Measurements from ENCODE around the gene NECAB2.

Gene NECAB2

DNA sequence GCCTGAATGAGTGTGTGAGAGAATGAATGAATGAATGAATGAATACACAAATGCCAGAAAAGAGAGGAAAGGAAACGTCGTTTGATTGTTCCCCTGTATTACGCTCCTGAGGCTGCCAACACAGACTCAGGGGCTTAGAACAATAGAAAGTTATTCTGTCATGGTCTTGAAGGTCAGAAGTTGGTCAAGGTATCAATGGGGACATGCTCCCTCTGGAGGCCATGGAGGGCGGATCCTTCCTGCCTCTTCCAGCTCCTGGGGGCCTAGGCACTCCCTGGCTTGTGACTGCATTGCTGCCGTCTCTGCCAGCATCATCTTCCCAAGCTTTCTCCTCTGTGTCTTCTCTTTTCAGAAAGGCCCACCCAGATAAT is 76.1 kb downstream of the NECAB2 start:
- TF ChIP-seq, protein P1, sequence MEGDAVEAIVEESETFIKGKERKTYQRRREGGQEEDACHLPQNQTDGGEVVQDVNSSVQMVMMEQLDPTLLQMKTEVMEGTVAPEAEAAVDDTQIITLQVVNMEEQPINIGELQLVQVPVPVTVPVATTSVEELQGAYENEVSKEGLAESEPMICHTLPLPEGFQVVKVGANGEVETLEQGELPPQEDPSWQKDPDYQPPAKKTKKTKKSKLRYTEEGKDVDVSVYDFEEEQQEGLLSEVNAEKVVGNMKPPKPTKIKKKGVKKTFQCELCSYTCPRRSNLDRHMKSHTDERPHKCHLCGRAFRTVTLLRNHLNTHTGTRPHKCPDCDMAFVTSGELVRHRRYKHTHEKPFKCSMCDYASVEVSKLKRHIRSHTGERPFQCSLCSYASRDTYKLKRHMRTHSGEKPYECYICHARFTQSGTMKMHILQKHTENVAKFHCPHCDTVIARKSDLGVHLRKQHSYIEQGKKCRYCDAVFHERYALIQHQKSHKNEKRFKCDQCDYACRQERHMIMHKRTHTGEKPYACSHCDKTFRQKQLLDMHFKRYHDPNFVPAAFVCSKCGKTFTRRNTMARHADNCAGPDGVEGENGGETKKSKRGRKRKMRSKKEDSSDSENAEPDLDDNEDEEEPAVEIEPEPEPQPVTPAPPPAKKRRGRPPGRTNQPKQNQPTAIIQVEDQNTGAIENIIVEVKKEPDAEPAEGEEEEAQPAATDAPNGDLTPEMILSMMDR (IDR thresholded peaks at IDR 0.05; ENCODE audit: insufficient read depth, low read depth, low read length, missing control alignments), result no peak
- no peak overlapping the region for H3K4me3 ChIP-seq (ENCODE audit: low read depth, low read length)
- DNase-seq (ENCODE audit: low read depth), result peak; percentile 24

DNA sequence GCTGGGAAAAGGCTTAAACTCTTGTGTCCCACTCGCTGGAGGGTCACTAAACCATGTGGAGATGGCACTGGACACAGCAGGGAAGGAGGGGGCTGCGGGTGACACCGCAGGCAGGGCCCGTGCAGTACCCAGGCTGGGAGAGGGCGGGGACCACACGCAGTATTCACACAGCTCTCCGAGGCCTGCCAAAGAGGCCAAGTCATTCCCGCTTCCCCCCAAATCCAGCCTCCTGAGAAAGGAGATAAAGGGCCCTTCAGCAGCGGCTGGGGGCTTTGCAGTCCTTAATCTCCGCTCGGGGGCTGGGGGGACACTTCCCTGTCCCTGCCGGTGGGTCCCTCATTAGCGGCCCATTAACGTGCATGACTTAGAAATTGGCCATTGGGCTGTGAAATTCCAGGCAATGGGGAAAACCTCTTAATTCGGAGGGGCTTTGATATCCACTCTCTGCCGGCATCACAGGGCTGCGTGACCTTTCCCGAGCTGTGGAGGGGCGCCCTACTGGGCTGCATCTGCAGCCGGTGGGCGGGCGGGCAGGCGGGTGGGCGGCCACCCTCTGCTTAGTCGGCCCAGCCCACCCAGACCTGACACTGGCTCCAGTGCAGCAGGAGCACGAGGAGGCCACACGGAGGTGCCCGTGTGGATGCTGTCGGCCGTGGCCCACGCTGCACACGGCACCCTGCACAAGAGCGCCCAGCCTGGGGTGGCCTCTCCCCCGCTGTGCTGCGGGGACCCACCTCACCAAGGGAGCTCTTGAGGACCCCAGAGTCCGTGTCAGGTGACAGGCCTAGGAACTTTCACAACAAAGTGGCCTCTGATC is 77.2 kb downstream of the NECAB2 start:
- TF ChIP-seq, protein P1 (IDR thresholded peaks at IDR 0.05; ENCODE audit: insufficient read depth, low read depth, low read length, missing control alignments), result no peak
- DNase-seq (ENCODE audit: low read depth), result no peak

DNA sequence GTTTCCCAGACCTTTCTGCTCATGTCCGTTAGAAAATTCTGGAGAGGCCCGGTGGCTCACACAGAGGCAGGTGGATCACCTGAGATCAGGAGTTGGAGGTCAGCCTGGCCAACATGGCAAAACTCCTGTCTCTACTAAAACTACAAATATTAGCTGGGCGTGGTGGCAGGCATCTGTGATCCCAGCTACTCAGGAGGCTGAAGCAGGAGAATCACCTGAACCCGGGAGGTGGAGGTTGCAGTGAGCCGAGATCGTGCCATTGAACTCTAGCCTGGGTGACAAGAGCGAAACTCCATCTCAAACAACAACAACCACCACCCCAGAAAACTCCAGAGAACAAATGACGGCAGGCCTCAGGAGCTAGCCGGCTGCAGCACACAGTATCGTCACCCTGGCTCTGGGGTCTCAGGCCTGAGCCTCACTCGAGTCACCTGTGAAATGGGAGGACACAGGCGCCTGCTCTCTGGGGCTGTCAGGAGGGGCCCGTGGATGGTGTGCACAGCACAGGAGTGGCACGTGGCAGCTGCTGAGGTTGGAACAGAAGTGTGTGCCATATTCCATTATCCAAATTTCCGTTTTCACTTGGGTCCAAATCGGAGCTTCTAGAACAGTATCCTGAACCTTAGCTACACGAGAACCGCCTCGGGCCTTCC is 77.9 kb downstream of the NECAB2 start:
- no peak overlapping the region for H3K4me3 ChIP-seq (ENCODE audit: low read depth, low read length)
- no peak for DNase-seq (ENCODE audit: low read depth)
- TF ChIP-seq, protein P1 (IDR thresholded peaks at IDR 0.05; ENCODE audit: insufficient read depth, low read depth, low read length, missing control alignments), result no peak

More for the DNA sequence above, 77.2 kb downstream of the NECAB2 start:
- H3K4me3 ChIP-seq (ENCODE audit: low read depth, low read length), result no peak overlapping the region

DNA sequence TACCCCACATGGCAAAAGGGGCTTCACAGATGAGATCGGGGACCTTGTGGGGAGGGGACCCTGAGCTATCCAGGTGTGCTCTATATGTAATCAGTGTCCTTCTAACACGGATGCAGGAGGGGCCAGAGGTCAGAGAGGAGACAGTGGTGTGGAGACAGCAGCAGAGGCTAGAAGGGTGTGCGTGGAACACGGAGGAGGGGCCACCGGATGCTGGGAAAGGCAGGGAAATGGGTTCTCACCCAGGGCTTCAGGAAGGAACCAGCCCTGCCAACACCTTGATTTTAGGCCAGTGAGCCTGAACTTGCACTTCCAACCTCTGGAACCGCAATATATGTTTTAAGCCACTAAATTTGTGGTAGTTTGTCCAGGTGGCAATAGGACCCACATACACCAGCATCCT is 79.2 kb downstream of the NECAB2 start:
- H3K4me3 ChIP-seq (ENCODE audit: low read depth, low read length), result no peak overlapping the region
- DNase-seq (ENCODE audit: low read depth), result no peak
- TF ChIP-seq, protein P1 (IDR thresholded peaks at IDR 0.05; ENCODE audit: insufficient read depth, low read depth, low read length, missing control alignments), result no peak

DNA sequence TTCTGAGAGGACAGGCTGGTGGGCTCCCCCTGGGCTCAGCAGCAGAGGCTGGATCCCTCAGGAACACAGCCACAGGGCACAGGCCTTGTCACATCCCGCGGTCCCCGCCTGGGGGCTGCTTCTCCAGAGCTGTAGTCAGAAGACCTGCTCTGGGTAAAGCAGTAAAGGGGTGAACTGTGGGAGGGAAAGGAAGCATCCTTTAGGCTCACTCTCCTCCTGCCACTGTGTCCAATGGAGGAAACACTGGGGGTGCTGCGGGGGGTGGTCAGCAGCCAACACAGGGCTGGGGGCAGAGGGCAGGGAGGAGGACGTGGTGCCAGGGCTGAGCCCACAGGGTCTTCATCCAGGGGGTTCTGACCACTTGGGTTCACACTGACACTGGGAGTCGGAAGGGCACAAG is 79.6 kb downstream of the NECAB2 start:
- H3K4me3 ChIP-seq (ENCODE audit: low read depth, low read length), result no peak overlapping the region
- DNase-seq (ENCODE audit: low read depth), result no peak
- TF ChIP-seq, protein P1 (IDR thresholded peaks at IDR 0.05; ENCODE audit: insufficient read depth, low read depth, low read length, missing control alignments), result no peak

DNA sequence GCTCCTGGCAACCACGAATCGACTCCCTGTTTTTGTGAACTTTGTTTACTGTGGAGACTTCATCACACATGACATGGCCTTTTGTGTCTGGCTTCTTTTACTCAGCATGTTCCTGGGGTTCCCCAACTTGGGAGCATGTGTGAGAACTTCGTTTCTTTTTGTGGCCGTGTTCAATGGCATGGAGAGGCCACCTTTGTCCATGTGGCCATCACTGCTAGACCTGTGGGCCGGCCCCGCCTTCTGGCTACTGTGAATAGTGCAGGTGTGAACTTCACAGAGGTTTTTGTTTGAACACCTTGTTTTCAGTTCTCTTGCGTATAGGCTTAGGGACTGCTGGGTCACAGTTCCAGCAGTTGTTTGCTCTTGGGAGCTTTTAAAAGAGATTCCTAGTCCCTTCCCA is 80.2 kb downstream of the NECAB2 start:
- TF ChIP-seq, protein P1 (IDR thresholded peaks at IDR 0.05; ENCODE audit: insufficient read depth, low read depth, low read length, missing control alignments), result no peak
- DNase-seq (ENCODE audit: low read depth), result no peak
- H3K4me3 ChIP-seq (ENCODE audit: low read depth, low read length), result no peak overlapping the region

Measured in GM12865 (cell line).